T-helper 2 cell (primary cell): ENCODE measurements around the gene CTDSP2.

Experiments used
- DNase-seq, 5 experiments: peaks; one replicate each; pipeline versions ENCODE4 v3.0.0 to v3.0.0-alpha.2; 2012 to 2022

CTDSP2 gene

DNA sequence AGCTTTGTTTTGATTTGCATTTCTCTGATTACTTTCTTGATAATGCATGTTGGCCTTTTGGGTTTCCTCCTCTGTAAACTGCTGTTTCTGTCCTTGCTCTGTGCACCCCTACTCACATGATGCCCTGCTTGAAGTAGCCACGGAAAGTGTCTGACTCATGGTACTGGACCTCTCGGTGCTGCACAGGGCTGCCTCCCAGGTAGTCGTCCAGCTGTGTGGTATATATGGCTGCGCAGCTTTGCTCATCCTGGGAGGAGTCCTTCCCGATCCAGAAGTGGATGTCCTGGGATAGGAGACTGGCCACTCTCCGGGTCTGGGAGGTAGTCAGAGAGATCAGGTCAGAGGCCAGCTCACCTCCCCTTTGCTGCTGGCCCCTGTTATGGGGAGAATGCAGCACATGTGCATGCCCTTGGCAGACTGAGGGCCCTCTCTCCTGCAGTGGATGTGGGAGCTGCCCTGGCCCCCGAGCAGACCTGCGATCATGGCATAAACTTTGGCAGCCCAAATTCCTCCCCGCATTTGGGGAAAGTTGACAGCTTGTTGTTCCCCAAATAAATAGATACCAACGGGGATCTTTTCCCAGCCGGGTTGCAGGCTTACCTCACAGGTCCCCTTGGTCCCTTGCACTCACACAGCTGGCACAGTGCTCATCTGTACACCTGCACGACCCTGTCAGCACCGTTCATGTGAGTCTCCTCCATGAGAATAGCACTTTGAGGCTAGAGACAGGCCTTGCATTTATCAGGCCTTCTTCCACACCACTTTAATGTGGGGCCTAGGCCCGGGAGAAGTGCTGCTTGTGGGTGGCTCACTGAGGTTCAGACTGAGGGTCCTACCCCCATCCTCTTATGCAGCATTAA lies 33.2 kb downstream of the CTDSP2 start:
- DNase-seq, result peak in 1 of 5 experiments; percentile 38

- DNase-seq, result no peak
These were observed 35.3 kb downstream of the CTDSP2 start for GRCh38 chr12:57811028-57811755.

DNA sequence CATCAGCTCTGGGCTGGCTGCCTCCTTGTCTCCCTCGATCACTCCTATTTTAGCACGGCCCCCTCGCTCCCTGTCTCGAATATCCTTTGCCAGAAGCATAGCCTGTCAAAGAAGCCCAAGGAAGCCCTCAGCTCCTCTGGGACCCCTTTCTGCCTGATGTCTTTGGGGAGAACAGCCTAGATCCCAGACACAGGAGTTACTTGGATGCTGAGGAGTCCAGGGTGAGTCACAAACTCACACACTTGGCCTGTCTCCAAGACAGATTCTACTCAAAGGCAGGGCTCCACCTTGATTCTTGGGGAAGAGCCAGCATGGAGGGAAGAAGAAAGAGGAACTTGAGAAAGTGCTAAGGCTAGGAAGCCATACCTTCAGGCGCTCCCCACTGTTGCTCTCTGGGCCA lies 36.1 kb downstream of the CTDSP2 start:
- DNase-seq, result no peak

DNA sequence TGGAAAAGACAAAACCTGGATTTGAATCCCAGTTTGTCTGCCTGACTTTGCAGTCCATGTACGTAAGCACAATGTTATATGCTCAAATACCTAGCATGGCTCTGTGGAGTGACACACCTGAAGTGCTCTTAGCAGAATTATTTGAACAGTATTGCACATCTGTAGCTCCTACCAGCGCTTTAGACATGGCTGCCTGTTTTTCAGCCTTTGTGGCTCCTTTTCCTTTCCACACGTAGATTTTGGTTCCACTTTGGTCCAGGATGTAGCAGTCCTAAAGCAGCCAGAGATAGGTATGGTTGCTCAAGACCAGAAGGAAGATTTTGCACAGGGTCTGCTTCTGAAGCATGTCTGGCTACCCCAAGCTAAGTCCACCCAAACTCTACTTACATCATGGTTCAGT lies 37.1 kb downstream of the CTDSP2 start:
- no peak for DNase-seq

- DNase-seq, result no peak
These were observed 38.2 kb downstream of the CTDSP2 start for GRCh38 chr12:57808351-57808750.

GRCh38 chr12:57807285-57807684 lies 39.2 kb downstream of the CTDSP2 start:
- no peak for DNase-seq

GRCh38 chr12:57806677-57807076 lies 39.9 kb downstream of the CTDSP2 start:
- no peak for DNase-seq

- DNase-seq, result peak in 2 of 5 experiments; percentile 13 to 22
These were observed 43.1 kb downstream of the CTDSP2 start for GRCh38 chr12:57803319-57803893.

DNA sequence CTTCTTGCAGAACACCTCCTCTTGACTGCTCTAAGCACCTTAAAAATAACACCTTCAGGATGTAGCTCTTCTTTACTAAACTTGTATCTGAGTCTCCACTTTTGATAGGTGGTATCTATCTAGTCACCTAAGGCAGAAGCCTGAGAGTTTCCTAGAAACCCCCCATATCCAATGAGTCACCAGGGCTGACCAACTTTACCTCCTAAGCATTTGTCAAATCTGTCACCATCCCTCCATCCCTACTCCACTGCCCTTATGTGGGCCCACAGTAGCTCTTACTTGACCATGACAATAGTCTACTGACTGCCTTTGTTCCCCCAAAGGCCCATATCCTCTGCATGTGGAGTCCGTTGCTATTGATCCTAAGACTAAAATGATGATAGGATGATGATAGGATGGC lies 43.9 kb downstream of the CTDSP2 start:
- no peak for DNase-seq

GRCh38 chr12:57800965-57801364 lies 45.6 kb downstream of the CTDSP2 start:
- DNase-seq, result no peak

- no peak for DNase-seq
These were observed 48.6 kb downstream of the CTDSP2 start for GRCh38 chr12:57797933-57798332.

DNA sequence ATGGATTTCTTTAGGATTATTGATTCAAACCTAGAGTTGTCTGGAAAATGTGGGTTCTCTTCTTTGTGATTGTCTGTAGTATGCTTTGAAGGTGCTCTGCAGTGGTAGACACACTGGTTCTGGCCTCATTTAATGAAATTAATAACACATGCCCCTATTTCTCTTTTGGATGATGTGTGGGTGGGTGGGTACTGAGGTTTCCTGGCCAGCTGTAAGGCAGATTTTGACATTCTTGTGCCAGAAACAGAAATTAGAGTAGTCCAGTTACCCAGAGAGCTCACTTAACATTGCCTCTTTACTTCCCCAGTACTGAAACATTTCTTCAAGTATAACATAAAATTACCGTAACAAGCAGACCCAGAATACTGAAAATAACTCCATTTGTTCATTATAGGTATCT lies 49.5 kb downstream of the CTDSP2 start:
- no peak for DNase-seq

GRCh38 chr12:57795354-57795753 lies 51.2 kb downstream of the CTDSP2 start:
- no peak for DNase-seq

DNA sequence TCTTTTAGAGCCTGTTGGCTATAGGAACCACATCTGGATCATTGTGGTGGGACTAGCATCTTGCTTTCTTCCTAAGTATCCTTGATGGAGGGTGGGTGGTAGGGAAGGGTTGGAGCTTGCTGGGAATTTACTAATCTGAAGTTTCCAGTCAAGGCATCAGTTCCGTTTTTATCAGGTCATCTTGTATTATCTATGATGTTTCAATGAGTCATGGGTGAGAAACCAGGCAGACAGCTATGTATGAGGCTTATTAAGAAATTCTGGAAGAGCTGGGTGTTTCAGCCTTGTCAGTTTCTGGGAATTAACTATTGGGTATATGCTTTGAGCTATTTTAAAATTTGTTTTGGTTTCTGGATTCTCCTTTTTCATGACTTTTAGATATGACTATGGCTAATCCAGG lies 52.6 kb downstream of the CTDSP2 start:
- no peak for DNase-seq

GRCh38 chr12:57783861-57784260 lies 62.7 kb downstream of the CTDSP2 start:
- DNase-seq, result no peak

DNA sequence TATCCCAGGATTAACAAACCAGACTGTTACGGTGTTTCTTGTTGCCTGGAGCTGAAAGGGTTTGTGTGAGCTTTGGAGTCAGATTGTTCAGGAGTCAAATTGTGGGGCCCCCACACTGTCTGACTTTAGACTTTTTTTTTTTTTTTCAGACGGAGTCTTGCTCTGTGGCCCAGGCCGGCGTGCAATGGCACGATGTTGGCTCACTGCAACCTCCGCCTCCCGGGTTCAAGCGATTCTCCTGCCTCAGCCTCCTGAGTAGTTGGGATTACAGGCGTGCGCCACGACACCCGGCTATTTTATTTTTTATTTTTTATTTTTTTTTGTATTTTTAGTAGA lies 63.1 kb downstream of the CTDSP2 start:
- no peak for DNase-seq

DNA sequence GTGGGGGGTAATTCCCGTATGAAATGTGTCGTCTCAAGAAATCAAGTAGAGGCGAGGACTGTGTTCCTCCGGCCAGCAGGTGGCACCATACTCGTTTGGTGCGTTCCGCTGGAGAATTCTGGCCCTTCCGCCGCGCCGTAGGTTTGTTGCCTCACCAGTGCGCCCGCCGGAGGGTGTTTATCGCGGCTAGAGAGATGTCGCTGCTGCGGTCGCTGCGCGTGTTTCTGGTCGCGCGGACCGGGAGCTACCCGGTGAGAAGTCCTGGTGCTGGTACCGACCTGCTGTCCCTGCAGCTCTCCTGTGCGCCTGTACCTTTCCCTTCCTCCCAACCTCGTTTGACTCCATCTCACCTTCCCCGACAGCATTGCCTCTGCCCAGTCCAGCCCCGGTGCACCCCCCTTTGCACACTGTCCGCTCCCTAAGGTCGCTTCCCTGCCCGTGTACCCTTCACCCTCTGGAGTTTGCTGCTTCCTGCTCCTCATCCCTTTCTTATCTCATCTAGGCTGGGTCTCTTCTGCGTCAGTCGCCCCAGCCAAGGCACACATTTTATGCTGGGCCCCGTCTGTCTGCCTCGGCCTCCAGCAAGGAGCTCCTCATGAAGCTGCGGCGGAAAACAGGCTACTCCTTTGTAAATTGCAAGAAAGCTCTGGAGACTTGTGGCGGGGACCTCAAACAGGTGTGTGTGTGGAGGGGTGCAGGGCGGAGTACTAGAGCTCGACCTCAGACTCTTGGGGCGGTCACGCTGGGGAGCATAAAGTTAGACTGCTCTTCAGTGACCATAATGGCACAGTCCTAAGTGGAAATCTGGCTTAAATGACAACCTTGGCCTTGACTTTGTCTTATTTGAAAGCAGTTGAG lies 63.7 kb downstream of the CTDSP2 start, which contains the start of gene TSFM:
Gene TSFM (plus strand): TSS at position 180 of the 858 bp plus-strand sequence. CDS start 15 bp downstream, at position 195.
- DNase-seq, result peak; percentile 89 to 98 (median 96)

GRCh38 chr12:57782243-57782607 lies 64.3 kb downstream of the CTDSP2 start:
- DNase-seq, result no peak

- DNase-seq, result no peak
These were observed 64.7 kb downstream of the CTDSP2 start for GRCh38 chr12:57781801-57782200.

- peak in 1 of 5 experiments; percentile 57 for DNase-seq
These were observed 65.3 kb downstream of the CTDSP2 start for GRCh38 chr12:57781244-57781643.

GRCh38 chr12:57780284-57780897 lies 66.1 kb downstream of the CTDSP2 start:
- DNase-seq, result no peak

DNA sequence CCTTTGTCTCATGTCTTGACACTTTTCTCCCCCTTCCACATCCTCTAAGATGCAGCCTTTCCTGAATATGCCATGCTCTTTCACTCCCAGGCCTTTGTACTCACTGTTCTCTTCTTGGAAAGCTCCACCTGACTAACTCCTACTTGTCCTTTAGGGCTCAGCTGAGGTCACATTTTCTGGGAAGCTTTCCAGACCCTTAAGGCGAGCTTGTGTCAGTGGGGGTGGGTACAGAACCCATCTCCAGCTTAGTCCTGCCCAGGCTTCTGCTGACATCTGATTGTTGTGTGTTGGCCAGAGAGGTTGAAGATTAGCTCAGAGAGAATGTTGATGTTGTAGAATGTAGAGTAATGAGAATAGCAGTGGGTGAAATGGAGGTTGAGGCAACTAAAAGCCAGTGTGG lies 66.8 kb downstream of the CTDSP2 start:
- no peak for DNase-seq
